Endothelial cell of umbilical vein (primary cell): ENCODE measurements around the gene SCGB3A1. TPM values are rescaled to one million over a fixed set of nuclear protein-coding genes. Genes with fewer than 3 reads are reported as not detected.

ENCODE experiments used
- BruUV-seq: library from RNA; stranded (reverse); fragments of 400-500 nt; replicated peaks from 2 replicates; lab custom pipeline; 2021; lab: Mats Ljungman, UMichigan
- CTCF ChIA-PET: fragments of 300-600, 350-600 bp; sonication (Branson Sonifier 250); formaldehyde crosslinking; loops from one replicate; lab custom pipeline; 2021; ENCODE audit warnings: antibody characterized with exemption, inconsistent platforms; lab: Charles Lee
- POLR2A ChIA-PET: fragments of 300-600, 350-600 bp; sonication (Branson Sonifier 250); formaldehyde crosslinking; loops from one replicate; lab custom pipeline; 2021; ENCODE audit warnings: antibody characterized with exemption, inconsistent platforms; lab: Charles Lee
- DNase-seq: peaks from one replicate; pipeline ENCODE4 v3.0.0-alpha.2; 2011; ENCODE audit warnings: low read depth, low spot score
- FAIRE-seq: peaks from 2 replicates; lab custom pipeline; 2011; peaks lifted over from hg19 to GRCh38; lab: Jason Lieb, UNC
- H2AFZ ChIP-seq: 2 replicates; pipeline ENCODE4 v1.6.0; 2012; ENCODE audit warnings: low read depth, low read length, control low read depth, inconsistent platforms
- H3K27ac ChIP-seq: 2 replicates; pipeline ENCODE4 v1.5.1; 2011; ENCODE audit warnings: low read depth, mild to moderate bottlenecking, control low read depth, low read length, moderate library complexity; ENCODE audit not compliant: insufficient read depth
- H3K27me3 ChIP-seq, 2 experiments: 2 replicates each; pipeline versions ENCODE4 v1.6.0 to v1.6.1; 2011; ENCODE audit warnings: low read length in 2 of 2, mixed read lengths in 1 of 2; ENCODE audit not compliant: control insufficient read depth in 2 of 2, insufficient read depth in 2 of 2
- H3K36me3 ChIP-seq, 2 experiments: 2 replicates in 1 of 2; 3 replicates in 1 of 2; pipeline ENCODE4 v1.5.1; 2011; ENCODE audit warnings: low read length in 2 of 2, mild to moderate bottlenecking in 1 of 2, moderate library complexity in 1 of 2; ENCODE audit not compliant: control insufficient read depth in 2 of 2, insufficient read depth in 2 of 2; ENCODE audit errors: extremely low read depth in 1 of 2
- H3K4me1 ChIP-seq: 3 replicates; pipeline ENCODE4 v1.5.1; 2011; ENCODE audit warnings: mild to moderate bottlenecking, low read length; ENCODE audit not compliant: control insufficient read depth, insufficient read depth; ENCODE audit errors: extremely low read depth
- H3K4me2 ChIP-seq: 2 replicates; pipeline ENCODE4 v1.6.1; 2011; ENCODE audit warnings: low read length, control low read depth, mixed read lengths; ENCODE audit not compliant: insufficient read depth
- H3K4me3 ChIP-seq, 3 experiments: fragments of 200-600 bp in 1 of 3; sonication (generic), shearing (Covaris generic) in 1 of 3; replicated peaks in 1 of 3; 2 replicates each; pipeline ENCODE4 v1.5.1; 2011 to 2016; ENCODE audit warnings: control low read depth in 3 of 3, low read length in 3 of 3, mild to moderate bottlenecking in 2 of 3, inconsistent platforms in 1 of 3, low read depth in 1 of 3, moderate library complexity in 1 of 3; ENCODE audit not compliant: insufficient read depth in 1 of 3
- H3K79me2 ChIP-seq: 2 replicates; pipeline ENCODE4 v1.6.0; 2012; ENCODE audit warnings: low read length, inconsistent platforms; ENCODE audit not compliant: control insufficient read depth, insufficient read depth
- H3K9ac ChIP-seq: replicated peaks from 2 replicates; pipeline ENCODE3; 2011; ENCODE audit warnings: low read length, control low read depth; ENCODE audit not compliant: insufficient read depth; ENCODE audit errors: extremely low read depth
- H3K9me1 ChIP-seq: replicated peaks from 3 replicates; pipeline ENCODE4 v1.6.0; 2011; ENCODE audit warnings: mild to moderate bottlenecking, low read length; ENCODE audit not compliant: control insufficient read depth, insufficient read depth; ENCODE audit errors: extremely low read depth
- H3K9me3 ChIP-seq: replicated peaks from 2 replicates; pipeline ENCODE4 v1.5.1; 2012; ENCODE audit warnings: low read length, inconsistent platforms; ENCODE audit not compliant: control insufficient read depth, insufficient read depth
- H4K20me1 ChIP-seq: replicated peaks from 2 replicates; pipeline ENCODE3; 2011; ENCODE audit warnings: mild to moderate bottlenecking, low read length; ENCODE audit not compliant: control insufficient read depth, insufficient read depth; ENCODE audit errors: extremely low read depth
- EZH2 ChIP-seq: IDR thresholded peaks from 2 replicates; pipeline ENCODE4 v1.6.1; 2012; ENCODE audit warnings: borderline replicate concordance, low read depth, mild to moderate bottlenecking, moderate library complexity, low read length, inconsistent platforms; ENCODE audit not compliant: severe bottlenecking
- FOS ChIP-seq: IDR thresholded peaks from 2 replicates; pipeline ENCODE4 v1.6.1; 2011; ENCODE audit warnings: mild to moderate bottlenecking, low read length, moderate library complexity, borderline replicate concordance; ENCODE audit not compliant: insufficient read depth
- GATA2 ChIP-seq: IDR thresholded peaks from 2 replicates; pipeline ENCODE4 v1.7.0; 2011; ENCODE audit warnings: low read depth, mild to moderate bottlenecking, moderate library complexity, mixed read lengths, low read length; ENCODE audit not compliant: insufficient read length, insufficient read depth
- JUN ChIP-seq: IDR thresholded peaks from 2 replicates; pipeline ENCODE4 v1.6.1; 2011; ENCODE audit warnings: borderline replicate concordance, low read depth; ENCODE audit not compliant: insufficient read length, insufficient read depth
- MYC ChIP-seq: IDR thresholded peaks from one replicate; pipeline ENCODE4 v1.6.1; 2011; ENCODE audit warnings: mild to moderate bottlenecking, low read depth, low read length
- POLR2A ChIP-seq: IDR thresholded peaks from 2 replicates; pipeline ENCODE4 v1.6.1; 2012; ENCODE audit warnings: low read depth, mild to moderate bottlenecking, control low read depth, low read length
- POLR2AphosphoS5 ChIP-seq: IDR thresholded peaks from 2 replicates; pipeline ENCODE4 v1.6.1; 2012; ENCODE audit warnings: low read depth, mild to moderate bottlenecking, control low read depth, low read length, moderate library complexity; ENCODE audit not compliant: insufficient read depth
- dilution Hi-C: fragments of 300-500 bp; cut with MboI; formaldehyde crosslinking; loops from one replicate; pipeline ENCODE4 v1.15.0; 2019; ENCODE audit warnings: low sequenced_read_pairs; ENCODE audit not compliant: extremely low pct_ligation_motif_present
- intact Hi-C: fragments of 100-400 bp; cut with micrococcal nuclease; formaldehyde crosslinking; loops from one replicate; pipeline ENCODE4 v1.10.0; 2022
- polyA plus RNA-seq, 4 experiments: library from polyadenylated mRNA; depleted of rRNA in 3 of 4; stranded (reverse) in 3 of 4; unstranded in 1 of 4; fragments of >200 nt; gene quantifications; 2 replicates each; pipeline versions ENCODE4 v1.2.1 to v1.2.3, GENCODE V29; 2011 to 2012; ENCODE audit warnings: missing spikeins in 1 of 4
- total RNA-seq: library from RNA; stranded (reverse); gene quantifications from 2 replicates; pipeline ENCODE4 v1.2.3, GENCODE V29; 2021
- TF ChIP-seq, protein P1 (sequence below), 2 donors: IDR thresholded peaks; 1 replicate in 1 of 2; 2 replicates in 1 of 2; pipeline ENCODE4 v1.5.1; 2011; ENCODE audit warnings: low read length in 2 of 2, mild to moderate bottlenecking in 2 of 2, moderate library complexity in 2 of 2, control low read depth in 1 of 2, inconsistent platforms in 1 of 2, low read depth in 1 of 2; ENCODE audit not compliant: insufficient read depth in 1 of 2; ENCODE audit errors: extremely low read depth in 1 of 2
- TF ChIP-seq, protein P2 (sequence below): IDR thresholded peaks from 2 replicates; pipeline ENCODE4 v1.6.1; 2011; ENCODE audit not compliant: insufficient read depth, insufficient read length

The SCGB3A1 gene
- total and polyA plus RNA-seq, 2 donors (not counting 3 experiments of a cell fraction or from before 2014, with no cell fraction given) = 0.73 TPM; not detected in 1

DNA sequence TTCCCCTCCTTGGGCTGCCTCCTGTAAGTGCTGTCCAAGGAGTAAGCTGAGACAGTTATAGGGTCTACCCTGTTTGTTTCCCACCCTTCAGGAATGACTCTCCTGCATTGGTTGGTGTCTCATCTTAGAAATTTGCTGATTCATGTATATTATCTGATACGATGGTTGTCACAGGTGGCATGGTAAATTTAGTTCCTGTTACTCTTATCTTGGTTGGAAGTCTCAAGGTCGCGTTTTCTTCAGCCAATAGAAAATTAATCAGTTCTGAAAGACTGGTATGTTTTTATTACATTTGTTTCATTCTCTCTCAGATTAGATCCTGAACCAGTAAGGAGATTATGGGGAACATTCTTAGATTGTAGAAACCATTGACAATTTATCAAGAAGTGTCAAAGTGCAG, 42.7 kb downstream of the SCGB3A1 start:
- BruUV-seq = no TSS peak
- ChIA-PET CTCF (no interaction called here), POLR2A (no interaction called here)
- TF ChIP-seq, protein P1, sequence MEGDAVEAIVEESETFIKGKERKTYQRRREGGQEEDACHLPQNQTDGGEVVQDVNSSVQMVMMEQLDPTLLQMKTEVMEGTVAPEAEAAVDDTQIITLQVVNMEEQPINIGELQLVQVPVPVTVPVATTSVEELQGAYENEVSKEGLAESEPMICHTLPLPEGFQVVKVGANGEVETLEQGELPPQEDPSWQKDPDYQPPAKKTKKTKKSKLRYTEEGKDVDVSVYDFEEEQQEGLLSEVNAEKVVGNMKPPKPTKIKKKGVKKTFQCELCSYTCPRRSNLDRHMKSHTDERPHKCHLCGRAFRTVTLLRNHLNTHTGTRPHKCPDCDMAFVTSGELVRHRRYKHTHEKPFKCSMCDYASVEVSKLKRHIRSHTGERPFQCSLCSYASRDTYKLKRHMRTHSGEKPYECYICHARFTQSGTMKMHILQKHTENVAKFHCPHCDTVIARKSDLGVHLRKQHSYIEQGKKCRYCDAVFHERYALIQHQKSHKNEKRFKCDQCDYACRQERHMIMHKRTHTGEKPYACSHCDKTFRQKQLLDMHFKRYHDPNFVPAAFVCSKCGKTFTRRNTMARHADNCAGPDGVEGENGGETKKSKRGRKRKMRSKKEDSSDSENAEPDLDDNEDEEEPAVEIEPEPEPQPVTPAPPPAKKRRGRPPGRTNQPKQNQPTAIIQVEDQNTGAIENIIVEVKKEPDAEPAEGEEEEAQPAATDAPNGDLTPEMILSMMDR (IDR thresholded peaks at IDR 0.05; ENCODE audit: extremely low read depth in 1 of 2, insufficient read depth in 1 of 2, low read depth in 1 of 2, low read length in 2 of 2) = no peak
- TF ChIP-seq POLR2A = no peak
- no peak for TF ChIP-seq EZH2
- no peak for TF ChIP-seq POLR2AphosphoS5
- TF ChIP-seq, protein P2, sequence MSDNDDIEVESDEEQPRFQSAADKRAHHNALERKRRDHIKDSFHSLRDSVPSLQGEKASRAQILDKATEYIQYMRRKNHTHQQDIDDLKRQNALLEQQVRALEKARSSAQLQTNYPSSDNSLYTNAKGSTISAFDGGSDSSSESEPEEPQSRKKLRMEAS = no peak
- TF ChIP-seq FOS = no peak
- no peak for TF ChIP-seq MYC
- TF ChIP-seq GATA2 = no peak
- no peak for TF ChIP-seq JUN
- Histone ChIP-seq H3K79me2 (peaks cover 41% of the 10 kb centered on the region), H2AFZ (no peak overlapping the region), H3K9ac (no peak overlapping the region), H3K9me3 (no peaks in the 10 kb centered on the region), H3K4me3 (no peak overlapping the region), H3K4me1 (peaks cover 4% of the 10 kb centered on the region), H3K4me2 (no peak overlapping the region), H3K36me3 (peaks cover 0 to 3% of the 10 kb centered on the region in 2 experiments), H4K20me1 (peaks cover 5% of the 10 kb centered on the region), H3K9me1 (no peaks in the 10 kb centered on the region), H3K27me3 (no peaks in the 10 kb centered on the region), H3K27ac (no peak overlapping the region)
- dilution Hi-C loops = no loop called here
- DNase-seq (no peak), FAIRE-seq (no peak)
- intact Hi-C loops = no loop called here
